Hematopoietic multipotent progenitor cell treated with erythropoietin and hydrocortisone succinate and interleukin-3 and kit ligand, for 4 days (in vitro differentiated cells): Measurements from ENCODE around the gene FAM118A.
A peak's percentile ranks its signal among the peaks of the same experiment; 100 is the strongest.
"Not testable (repeated sequence)": the region's sequence is repeated elsewhere in the genome, so short reads cannot be mapped to it uniquely, and the experiment has no call there.

Experiments used
- DNase-seq: peaks from one replicate; pipeline ENCODE4 v3.0.0-alpha.2; 2015

Gene FAM118A

DNA sequence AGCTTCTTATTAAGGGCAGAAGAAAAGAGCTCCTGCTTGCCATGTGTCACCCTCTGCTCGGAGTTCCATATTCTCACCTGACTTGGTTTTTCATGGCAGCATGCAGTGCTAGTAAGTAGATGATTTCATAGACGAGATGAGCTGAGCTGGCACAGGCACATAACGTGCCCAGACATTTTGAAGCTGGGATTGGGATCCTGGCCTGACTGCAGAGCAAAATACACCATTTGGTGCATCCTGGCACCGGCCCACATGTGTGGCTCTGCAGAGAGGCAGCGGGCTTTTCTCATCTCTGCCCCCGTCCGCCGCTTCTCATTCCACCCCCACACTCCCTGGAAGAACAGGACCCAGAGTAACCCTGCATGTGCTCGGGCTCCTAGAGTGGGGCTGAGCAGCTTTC, 24.8 kb downstream of the FAM118A start:
- no peak for DNase-seq

DNA sequence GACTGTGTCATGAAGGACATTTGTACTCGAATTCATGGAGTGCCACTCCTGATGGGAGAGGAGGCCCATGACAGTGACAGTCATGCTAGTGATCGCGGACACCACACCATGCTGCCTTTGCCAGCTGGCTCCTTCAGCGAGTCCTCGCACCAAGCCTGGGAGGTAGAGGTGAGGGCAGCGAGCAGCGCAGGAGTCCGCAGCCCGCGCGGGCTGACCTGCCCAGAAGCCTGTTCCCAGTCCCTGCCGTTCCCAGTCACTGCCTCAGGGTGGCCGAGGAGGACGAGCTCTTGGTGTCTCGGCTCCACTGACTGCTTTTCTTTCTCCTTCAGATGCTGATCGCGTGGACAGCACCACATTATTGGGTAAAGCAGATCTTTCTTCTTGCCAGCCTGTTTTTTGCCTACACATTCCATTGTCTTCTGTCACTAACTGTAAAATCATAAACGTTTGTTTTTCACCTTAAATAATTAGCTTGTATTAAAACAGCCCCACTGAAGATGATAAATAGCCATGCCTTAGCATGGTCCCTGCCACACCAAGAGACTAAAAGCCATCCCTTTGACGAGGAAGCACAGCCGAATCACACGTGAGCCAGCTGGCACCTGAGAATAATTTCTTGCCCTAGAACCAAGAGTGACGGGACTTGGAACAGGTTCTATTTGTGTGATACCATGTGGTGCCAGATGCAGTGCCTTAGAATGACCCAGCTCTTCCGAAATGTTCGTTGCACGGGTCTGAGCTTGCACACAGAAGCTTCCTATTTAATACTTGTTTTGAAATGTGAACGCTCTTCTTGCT, 25.5 kb downstream of the FAM118A start:
- no peak for DNase-seq

DNA sequence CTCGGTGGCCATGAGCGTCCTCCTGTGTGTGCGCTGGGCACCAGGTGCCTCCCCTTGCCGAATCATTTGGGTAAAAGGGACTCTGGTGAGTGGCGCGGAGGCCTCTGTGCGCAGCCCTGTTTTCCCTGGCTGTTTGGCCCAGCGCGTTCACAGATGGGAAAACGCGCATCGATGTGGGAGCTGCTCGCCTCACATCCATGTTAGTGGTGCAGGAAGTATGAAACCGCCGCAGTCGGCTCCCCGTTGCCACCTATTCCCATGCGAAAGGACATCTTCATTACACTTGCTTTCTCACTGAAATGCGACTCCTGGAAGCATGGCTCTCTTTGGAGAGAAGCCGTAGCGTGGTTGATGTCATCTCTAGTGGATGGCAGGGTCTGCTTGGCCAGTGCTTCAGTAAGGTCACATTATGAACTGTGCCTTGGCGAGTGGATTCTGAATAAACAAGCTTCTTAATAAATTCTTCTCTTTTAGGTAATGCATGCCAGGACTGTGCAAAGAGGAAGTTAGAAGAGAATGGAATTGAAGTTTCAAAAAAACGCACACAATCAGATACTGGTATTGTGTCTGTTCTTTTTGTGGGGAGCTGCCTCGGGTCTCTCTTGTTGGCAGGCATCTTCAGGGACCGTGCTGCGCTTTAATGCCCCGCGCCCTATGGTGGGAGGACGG, 26.3 kb downstream of the FAM118A start:
- DNase-seq: peak; percentile 48

DNA sequence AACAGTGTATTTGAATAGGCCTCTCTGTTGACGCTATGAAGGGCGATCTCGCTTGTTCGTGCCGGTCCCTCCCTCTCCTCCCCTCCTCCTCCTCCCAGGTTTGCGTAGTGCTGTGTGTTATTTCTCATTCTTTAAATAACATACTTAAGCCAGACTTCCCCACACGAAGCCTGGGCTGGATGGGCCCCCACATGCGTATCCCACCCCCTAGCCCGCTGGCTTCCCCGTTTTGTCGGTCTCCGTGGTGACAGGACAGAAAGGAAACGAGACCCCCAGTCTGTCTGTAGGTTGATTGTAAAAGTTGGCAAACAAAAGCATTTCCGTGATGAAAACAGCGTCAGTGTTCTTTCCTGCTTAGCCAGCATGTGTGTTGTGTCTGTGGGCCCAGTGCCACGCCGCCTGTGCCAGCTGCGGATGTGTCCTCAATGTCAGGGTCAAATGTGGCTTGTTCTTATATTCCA, 27.3 kb downstream of the FAM118A start:
- peak; percentile 74 for DNase-seq

DNA sequence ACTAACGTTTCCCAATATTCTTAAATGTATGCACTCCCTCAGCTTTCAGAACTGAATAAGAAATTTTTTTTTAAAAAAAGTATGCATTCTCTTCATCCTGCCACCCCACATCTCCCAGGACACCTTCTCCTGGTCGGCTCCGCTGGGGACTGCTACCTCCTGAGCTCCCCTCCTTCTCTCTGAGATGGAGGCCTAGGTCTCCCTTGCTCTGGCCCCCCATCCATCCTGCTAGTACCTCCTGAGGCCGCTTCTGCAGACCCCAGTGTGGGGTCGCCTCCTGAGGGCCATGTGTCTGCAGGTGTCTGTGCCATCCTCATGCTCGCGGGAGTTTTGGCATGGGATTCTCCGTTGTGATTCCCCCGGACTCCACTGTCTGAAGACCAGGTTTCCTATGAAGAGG, 27.8 kb downstream of the FAM118A start:
- DNase-seq: no peak

DNA sequence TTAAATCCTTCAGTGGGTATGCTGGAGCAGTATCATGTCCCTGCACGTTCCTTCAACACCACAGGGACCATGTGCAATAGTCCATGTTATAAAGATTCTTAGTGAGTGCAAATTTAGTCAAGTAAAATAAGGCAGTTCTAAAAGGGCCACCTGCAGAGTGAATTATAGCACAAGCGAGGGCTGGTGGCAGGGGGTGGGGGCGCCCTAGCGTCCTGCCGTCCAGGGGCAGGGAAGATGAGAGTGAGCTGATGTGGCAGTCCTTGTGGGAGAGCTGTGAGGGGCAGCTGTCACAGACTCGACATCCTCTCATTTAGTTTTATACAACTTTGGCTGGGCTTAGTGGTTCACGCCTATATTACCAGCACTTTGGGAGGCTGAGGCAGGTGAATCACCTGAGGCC, 29.1 kb downstream of the FAM118A start:
- no peak for DNase-seq

DNA sequence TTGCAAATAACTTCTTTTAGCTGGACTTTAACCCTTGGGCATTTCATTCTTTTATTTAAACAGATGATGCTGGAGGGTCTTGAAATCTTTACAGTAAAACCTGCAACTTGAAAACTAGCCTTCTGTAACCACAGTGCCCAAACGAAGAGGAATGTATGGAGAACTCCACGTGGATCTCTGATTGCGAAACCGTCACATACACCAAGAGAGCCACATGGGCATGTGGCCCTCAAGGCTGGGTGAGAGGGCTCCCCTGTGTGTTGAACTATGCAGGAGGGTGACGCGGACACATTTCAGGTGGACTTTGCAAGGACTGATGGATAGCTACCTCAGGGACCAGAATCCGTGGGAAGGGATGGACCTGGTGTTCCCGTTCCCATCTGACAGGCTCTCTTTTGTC, 30.6 kb downstream of the FAM118A start:
- DNase-seq: no peak

DNA sequence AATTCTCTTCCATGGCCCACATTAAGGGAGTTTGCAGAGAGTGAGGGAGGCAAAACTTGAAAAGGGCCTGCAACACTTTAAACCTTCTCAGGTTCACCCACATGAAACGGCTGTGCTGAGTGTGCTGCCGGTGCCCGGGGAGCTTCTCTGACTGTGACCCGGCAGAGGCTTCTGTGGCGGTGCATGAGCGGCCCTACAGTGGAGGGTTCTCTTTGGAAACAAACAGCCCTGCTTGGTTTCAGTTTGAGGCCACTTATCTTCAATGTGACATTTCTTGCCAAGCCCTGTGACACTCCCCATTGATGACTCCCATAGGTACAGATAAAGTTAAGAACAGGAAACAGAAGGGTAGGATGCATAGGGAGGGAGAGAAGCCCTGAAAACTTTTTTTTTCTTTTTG, 31.8 kb downstream of the FAM118A start:
- DNase-seq: peak; percentile 91

DNA sequence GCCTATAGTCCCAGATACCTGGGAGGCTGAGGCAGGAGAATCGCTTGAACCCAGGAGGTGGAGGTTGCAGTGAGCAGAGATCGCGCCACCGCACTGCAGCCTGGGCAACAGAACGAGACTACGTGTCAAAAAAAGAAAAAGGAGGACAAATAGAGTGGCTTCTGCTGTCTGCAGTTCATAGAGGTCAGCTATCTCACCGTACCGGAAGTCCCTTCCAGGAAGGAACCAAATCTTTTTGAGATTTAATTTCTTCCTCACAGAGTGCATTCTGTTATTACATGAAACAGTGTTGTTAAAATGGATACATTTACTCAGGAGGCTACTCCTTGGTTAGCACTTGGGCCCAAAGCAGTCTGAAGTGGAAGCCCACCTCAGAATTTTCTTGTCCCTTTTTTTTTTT, 33.4 kb downstream of the FAM118A start:
- no peak for DNase-seq

DNA sequence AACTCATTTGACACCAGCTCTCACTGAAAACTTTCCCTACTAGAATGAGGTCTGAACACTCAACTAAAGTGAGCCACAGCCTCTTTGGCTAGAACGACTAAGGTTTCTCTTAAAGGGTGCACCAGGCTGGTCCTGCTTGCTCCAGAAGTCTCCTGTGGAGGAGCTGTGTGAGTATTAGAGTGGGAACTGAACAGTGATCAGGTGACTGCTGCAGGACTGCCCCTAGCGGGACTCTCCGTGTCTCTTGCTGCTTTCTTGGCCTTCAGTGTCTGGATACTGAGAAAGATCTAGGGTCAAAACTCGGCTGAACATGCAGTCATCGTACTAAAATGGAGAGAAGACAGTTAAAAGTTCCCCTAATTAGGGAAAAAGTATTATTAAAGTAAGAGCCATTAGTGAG, 34.6 kb downstream of the FAM118A start:
- peak; percentile 72 for DNase-seq

DNA sequence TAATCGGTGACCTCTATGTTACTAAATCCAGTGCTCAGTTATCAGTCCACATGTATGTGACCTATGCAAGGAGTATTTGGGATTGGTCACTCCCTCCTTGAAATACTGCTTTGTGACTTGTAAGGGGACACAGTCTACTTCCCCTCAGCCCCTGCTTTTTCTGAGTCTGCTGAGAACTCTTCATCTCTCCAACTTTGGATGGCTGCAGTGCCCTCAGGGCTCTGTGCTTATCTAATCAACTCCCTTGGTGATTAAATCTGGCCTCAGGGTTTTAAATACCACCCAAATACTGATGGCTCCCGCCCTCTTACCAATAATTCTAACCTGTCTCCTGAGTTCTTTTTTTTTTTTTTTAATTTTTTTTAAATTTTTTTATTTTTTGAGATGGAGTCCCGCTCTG, 40.2 kb downstream of the FAM118A start:
- DNase-seq: no peak

DNA sequence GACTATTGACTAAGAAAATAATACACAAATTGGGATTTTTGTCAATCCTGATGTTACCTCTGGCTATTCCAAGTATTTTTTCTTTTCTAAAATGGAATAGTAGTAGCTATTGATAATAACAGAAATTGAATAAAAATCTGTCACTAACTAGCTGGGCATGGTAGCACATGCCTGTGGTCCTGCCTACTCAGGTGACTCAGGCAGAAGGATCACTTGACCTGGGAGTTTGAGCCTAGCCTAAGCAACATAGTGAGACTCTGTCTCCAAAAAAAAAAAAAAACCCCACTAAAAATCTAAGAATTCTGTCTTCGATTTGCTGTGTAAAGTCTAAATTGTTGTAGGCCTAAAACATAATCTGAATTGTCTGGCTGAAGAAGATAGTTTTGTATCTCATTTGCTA, 42.2 kb downstream of the FAM118A start:
- no peak for DNase-seq

DNA sequence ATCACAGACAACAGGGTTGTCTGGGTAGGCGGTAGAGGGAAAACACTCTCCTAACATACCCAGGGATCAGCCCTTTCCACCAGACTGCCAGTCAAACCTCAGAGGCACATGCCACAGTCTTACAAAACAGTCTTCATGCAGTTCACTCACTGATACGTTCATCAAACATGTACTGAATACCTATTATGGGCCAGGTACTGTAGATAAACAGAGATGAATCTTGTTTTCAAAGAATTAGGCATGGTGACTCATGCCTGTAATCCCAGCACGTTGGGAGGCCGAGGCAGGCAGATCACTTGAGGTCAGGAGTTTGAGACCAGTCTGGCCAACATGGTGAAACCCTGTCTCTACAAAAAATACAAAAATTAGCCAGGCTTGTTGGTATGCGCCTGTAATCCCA, 43.0 kb downstream of the FAM118A start:
- DNase-seq: not testable (repeated sequence)

DNA sequence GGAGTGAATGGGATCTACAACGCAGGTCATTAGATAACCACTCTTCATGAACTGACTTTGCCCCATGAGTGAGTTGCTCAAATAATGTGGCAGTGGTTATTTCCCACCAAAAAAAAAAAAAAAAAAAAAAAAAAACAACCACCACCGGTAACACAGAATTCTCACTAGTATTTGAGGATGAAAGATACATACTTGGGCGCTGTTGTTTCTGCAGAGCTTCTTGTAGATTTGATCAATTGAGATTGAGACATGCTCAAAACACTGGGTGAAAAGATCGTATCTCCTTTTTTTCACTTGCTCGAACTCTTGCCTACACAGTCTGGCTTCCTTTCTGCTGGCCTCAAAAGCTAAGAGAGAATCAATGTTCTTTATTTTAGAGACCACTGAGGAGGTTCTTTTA, 44.1 kb downstream of the FAM118A start:
- no peak for DNase-seq

DNA sequence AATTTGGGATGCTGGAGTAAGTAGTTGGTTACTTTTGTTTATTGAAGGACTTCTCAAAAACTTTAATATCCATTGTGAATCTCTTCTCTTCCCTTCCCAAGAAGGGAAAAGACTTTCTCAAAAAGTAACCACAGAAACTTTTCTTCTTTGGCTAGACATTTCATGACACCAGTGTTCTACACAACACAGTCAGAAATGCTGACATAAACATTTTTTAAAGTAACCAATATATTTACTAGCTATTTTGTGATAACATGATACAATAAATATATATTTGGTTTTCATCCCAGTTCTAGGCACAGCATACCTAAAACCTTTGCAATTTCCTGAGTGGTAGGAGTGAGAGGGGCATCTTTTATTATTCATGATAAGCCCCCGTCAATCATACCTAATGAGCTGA, 47.8 kb downstream of the FAM118A start:
- DNase-seq: no peak

DNA sequence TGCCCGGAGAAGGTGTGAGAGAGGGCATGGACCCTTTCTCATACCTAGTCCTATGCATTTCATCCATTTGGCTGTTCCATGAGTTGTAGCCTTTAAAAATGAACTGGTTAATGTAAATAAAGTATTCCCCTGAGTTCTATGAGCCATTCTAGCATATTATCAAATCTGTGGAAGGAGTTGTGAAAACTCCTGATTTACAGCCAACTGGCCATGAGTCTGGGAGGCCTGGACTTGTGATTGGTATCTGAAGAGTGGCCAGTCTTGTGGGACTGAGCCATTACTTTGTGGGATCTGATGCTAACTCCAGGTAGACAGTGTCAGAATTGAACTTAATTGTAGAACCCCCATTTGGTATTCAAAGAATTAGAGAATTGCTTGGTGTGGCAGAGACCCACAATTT, 48.4 kb downstream of the FAM118A start:
- DNase-seq: no peak

DNA sequence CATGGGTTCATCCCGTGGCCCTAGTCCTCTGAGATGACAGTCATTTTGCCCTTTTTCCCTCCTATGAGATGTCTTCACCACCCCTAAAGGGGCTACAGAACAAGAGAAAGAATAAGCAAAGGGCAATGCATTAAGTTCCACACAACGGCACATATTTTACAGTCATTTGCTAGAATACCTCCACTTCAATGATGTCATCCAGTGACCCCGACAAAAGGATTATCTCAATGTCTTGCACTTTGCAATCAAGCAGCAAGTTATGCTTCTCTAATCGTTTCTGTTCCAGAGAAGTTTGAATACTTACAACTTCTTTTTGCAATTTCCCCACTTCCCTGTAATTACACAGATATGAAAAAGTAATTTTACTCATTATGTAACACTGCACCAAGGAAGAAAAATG, 49.9 kb downstream of the FAM118A start:
- no peak for DNase-seq

DNA sequence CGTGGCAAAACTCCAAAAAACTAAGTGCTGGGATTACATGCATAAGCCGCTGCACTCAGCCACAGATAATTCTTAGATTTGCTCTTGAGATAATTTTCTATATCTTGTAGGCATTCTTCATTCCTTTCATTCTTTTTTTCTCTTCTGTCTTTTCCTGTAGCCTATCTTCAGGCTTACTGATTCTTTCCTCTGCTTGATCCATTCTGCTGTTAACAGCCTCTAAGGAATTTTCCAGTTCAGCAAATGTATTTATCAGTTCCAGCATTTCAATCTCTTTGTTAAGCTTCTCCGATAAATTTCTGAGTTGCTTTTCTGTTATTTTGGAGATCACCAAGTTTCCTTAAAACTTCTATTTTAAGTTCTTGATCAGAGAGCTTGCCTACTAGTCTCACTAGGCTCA, 57.0 kb downstream of the FAM118A start:
- no peak for DNase-seq

DNA sequence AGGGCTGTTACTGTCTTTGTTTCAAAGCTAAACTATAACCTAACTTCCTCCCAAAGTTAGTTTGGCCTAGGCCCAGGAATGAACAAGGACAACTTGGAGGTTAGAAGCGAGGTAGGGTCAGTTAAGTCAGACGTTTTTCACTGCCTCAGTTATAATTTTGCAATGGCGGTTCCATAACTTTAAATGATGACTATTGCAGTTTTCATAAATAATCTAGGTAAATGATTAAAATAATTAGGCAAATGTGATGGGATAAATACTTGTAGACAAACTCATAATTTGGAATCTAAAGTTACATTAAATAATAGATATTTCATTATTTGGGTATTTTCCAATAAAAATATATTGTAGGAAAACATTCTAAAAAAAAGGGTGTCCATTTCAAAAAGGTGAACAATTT, 63.9 kb downstream of the FAM118A start:
- not testable (repeated sequence) for DNase-seq

DNA sequence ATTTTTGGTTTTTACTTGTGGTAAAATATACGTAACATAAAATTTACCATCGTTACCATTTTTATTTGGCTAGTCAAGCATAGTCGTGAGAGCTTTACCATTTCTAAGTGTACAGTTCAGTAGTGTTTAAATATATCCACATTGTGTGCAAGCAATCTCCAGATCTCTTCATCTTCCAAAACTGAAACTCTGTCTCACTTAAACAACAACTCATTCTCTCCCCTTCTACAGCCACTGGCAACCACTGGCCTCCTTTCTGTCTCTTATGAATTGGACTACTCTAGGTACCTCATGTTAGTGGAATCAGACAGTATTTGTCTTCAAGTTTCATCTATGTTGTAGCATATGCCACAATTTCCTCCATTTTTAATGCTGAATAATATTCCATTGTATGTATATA, 66.3 kb downstream of the FAM118A start:
- no peak for DNase-seq

DNA sequence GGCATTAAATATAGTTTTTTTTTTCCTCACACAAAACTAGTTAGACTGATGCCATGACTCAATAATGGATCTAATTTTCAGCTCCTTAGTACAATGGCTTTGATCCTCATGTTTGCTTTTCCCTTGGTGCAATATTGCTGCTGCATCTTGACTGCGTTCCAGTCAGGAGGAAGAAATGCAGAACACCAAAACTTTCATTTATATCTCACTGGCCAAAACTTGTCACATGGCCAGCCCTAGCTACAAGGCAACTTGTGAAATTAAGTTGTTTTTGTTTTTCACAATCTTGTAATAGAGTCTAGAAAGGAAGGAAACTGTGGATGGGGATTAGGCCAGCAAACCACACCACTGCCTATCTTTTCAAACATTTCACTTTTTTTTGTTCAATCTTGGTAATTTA, 67.0 kb downstream of the FAM118A start:
- peak; percentile 78 for DNase-seq

DNA sequence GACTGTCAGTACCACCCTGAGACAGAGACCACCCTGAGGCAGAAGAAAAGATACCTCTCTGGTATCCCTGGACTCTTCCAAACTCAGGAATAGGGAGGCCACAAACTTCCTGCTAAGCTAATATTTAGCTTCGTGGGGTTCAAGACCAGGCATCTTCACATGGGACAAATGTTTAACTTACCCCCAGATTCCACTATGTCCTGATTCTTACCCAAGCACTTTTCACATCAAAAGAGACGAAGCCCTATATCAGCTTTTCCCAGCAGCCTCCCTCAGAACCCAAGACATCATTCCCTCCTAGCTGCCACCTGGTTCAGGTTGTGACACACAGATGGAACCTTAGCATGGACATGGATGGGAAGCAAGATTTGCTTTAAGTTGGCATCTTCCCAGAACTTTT, 71.6 kb downstream of the FAM118A start:
- no peak for DNase-seq

DNA sequence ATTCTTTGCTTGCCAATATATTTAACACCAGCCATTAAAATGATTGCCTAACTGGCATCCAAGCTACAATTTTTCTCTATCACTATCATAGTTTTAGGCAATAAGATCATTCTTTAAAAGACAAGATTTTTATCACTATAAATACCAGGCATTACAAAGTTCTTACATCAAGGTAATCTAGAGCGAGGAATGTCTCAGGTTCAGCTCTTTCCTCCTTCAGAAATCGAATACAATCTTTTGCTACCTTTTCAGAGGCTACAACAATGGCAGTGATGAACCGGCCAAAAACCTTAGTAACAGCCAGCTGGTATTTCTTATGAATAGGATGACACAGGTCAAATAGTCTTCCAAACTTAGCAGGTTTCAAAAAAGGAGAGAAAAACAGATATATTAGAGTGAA, 79.8 kb downstream of the FAM118A start:
- no peak for DNase-seq
